ENCODE measurements around the gene ZNF12.
"Not testable (repeated sequence)": the region's sequence is repeated elsewhere in the genome, so short reads cannot be mapped to it uniquely, and the experiment has no call there.

DNA sequence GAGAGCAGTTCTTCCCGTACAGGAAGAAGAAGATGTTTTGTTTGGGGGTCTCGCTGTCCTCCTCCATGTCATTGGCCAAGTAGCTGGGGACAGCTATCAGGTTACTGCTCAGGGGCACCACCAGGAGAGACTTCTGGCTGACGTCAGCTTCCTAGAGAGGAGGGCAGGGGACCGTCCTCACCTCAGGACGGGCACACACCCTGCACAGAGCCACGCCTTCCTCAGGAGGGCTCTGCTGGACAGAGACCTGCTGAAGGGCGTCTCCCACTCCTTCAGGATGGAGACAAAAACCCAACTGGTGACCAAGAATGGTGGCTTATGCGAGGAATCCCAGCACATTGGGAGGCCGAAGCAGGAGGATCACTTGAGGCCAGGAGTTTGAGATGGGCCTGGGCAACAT lies 9.2 kb upstream of the ZNF12 start:
- TF ChIP-seq POLR2AphosphoS5 (IDR thresholded peaks at IDR 0.05; ENCODE audit: low read depth, low read length); POLR2A (IDR thresholded peaks at IDR 0.05; ENCODE audit: low read depth, low read length); TAF1 (IDR thresholded peaks at IDR 0.05; ENCODE audit: borderline replicate concordance, low read depth, low read length): not testable (repeated sequence)

All from GM12892 (cell line).